HEK293 (cell line): ENCODE data around the gene NNAT.

Experiments
- CTCF ChIA-PET: fragments of 350-600 bp; formaldehyde crosslinking; extraction: SDS; loops from one replicate; lab custom pipeline; 2021; ENCODE audit warnings: antibody characterized with exemption; lab: Yijun Ruan, JAX
- POLR2A ChIA-PET: fragments of 300-600 bp; formaldehyde crosslinking; extraction: SDS; loops from one replicate; lab custom pipeline; 2020; ENCODE audit warnings: antibody characterized with exemption, inconsistent platforms; lab: Yijun Ruan, JAX
- H3K27ac ChIP-seq: fragments of 200-500 bp; sonication (Bioruptor generic); 2 replicates; pipeline ENCODE4 v1.5.1; 2014; ENCODE audit warnings: low read depth, low read length, control low read depth, inconsistent platforms; ENCODE audit errors: extremely low read depth
- H3K36me3 ChIP-seq, 2 experiments: fragments of 200-500 bp in 1 of 2; sonication (Bioruptor generic) in 1 of 2; 1 replicate in 1 of 2; 2 replicates in 1 of 2; pipeline ENCODE4 v1.5.1; 2014 to 2017; ENCODE audit warnings: inconsistent platforms in 2 of 2, low read length in 2 of 2; ENCODE audit not compliant: control insufficient read depth in 2 of 2, insufficient read depth in 1 of 2
- H3K4me1 ChIP-seq: fragments of 200-500 bp; sonication (Bioruptor generic); 2 replicates; pipeline ENCODE4 v1.5.1; 2014; ENCODE audit warnings: mild to moderate bottlenecking, low read length, inconsistent platforms; ENCODE audit not compliant: control insufficient read depth, insufficient read depth
- H3K4me3 ChIP-seq: 2 replicates; pipeline ENCODE4 v1.5.1; 2011; ENCODE audit warnings: low read depth, mild to moderate bottlenecking, control low read depth, low read length, moderate library complexity
- H3K9me3 ChIP-seq: fragments of 200-500 bp; sonication (Bioruptor generic); 2 replicates; pipeline ENCODE4 v1.5.1; 2014; ENCODE audit warnings: low read depth, low read length, inconsistent platforms; ENCODE audit not compliant: control insufficient read depth, insufficient read depth
- ATF2 ChIP-seq: fragments of 450-650 bp; formaldehyde crosslinking; IDR thresholded peaks from 2 replicates; pipeline ENCODE4 v1.5.1; 2016; ENCODE audit warnings: missing biosample characterization, missing genetic modification characterization, low read depth
- FEZF1 ChIP-seq: fragments of 450-650 bp; formaldehyde crosslinking; IDR thresholded peaks from 2 replicates; pipeline ENCODE4 v1.5.1; 2016; ENCODE audit warnings: missing biosample characterization, missing genetic modification characterization
- GLI2 ChIP-seq: fragments of 450-650 bp; formaldehyde crosslinking; IDR thresholded peaks from 2 replicates; pipeline ENCODE4; 2017; ENCODE audit warnings: missing biosample characterization, missing genetic modification characterization, low read depth, borderline replicate concordance
- KLF10 ChIP-seq: fragments of 450-650 bp; IDR thresholded peaks from 2 replicates; pipeline ENCODE4 v1.5.1; 2018; ENCODE audit warnings: missing biosample characterization, mild to moderate bottlenecking, missing genetic modification characterization
- OSR2 ChIP-seq: fragments of 450-650 bp; formaldehyde crosslinking; IDR thresholded peaks from 2 replicates; pipeline ENCODE4 v1.5.1; 2016; ENCODE audit warnings: missing biosample characterization, missing genetic modification characterization
- WT1 ChIP-seq: fragments of 450-650 bp; formaldehyde crosslinking; IDR thresholded peaks from 2 replicates; pipeline ENCODE4 v1.5.1; 2016; ENCODE audit warnings: missing biosample characterization, missing genetic modification characterization
- ZBTB8A ChIP-seq: fragments of 450-650 bp; formaldehyde crosslinking; IDR thresholded peaks from 2 replicates; pipeline ENCODE4 v1.5.1; 2016; ENCODE audit warnings: missing biosample characterization, missing genetic modification characterization
- ZNF146 ChIP-seq: fragments of 450-650 bp; formaldehyde crosslinking; IDR thresholded peaks from 2 replicates; pipeline ENCODE4 v1.5.1; 2016; ENCODE audit warnings: missing biosample characterization, missing genetic modification characterization
- ZNF202 ChIP-seq: fragments of 450-650 bp; formaldehyde crosslinking; IDR thresholded peaks from 2 replicates; pipeline ENCODE4 v1.5.1; 2016; ENCODE audit warnings: missing biosample characterization, missing genetic modification characterization, borderline replicate concordance
- ZNF211 ChIP-seq: fragments of 450-650 bp; formaldehyde crosslinking; IDR thresholded peaks from 2 replicates; pipeline ENCODE4 v1.5.1; 2016; ENCODE audit warnings: low read depth, missing biosample characterization, missing genetic modification characterization
- ZNF23 ChIP-seq: fragments of 450-650 bp; formaldehyde crosslinking; IDR thresholded peaks from 2 replicates; pipeline ENCODE4 v1.5.1; 2016; ENCODE audit warnings: missing biosample characterization, missing genetic modification characterization, borderline replicate concordance
- ZNF274 ChIP-seq, 2 experiments: fragments of 200-500 bp in 1 of 2; fragments of 450-650 bp in 1 of 2; sonication (Bioruptor generic) in 1 of 2; formaldehyde crosslinking in 1 of 2; IDR thresholded peaks; 2 replicates each; pipeline versions ENCODE4 v1.5.1 to v1.6.1; 2014 to 2016; ENCODE audit warnings: borderline replicate concordance in 1 of 2, inconsistent platforms in 1 of 2, low read length in 1 of 2, missing biosample characterization in 1 of 2, missing genetic modification characterization in 1 of 2
- ZNF302 ChIP-seq: fragments of 450-650 bp; formaldehyde crosslinking; IDR thresholded peaks from 2 replicates; pipeline ENCODE4 v1.5.1; 2016; ENCODE audit warnings: missing biosample characterization, missing genetic modification characterization, low read depth
- ZNF354C ChIP-seq: fragments of 450-650 bp; formaldehyde crosslinking; IDR thresholded peaks from 2 replicates; pipeline ENCODE4 v1.5.1; 2016; ENCODE audit warnings: missing biosample characterization, missing genetic modification characterization, low read depth, borderline replicate concordance
- ZNF362 ChIP-seq: fragments of 450-650 bp; formaldehyde crosslinking; IDR thresholded peaks from 2 replicates; pipeline ENCODE4 v1.5.1; 2016; ENCODE audit warnings: missing biosample characterization, missing genetic modification characterization
- ZNF416 ChIP-seq: fragments of 450-650 bp; formaldehyde crosslinking; IDR thresholded peaks from 2 replicates; pipeline ENCODE4 v1.5.1; 2016; ENCODE audit warnings: missing biosample characterization, missing genetic modification characterization
- ZNF548 ChIP-seq: fragments of 450-650 bp; formaldehyde crosslinking; IDR thresholded peaks from 2 replicates; pipeline ENCODE4 v1.5.1; 2016; ENCODE audit warnings: missing biosample characterization, missing genetic modification characterization
- ZNF555 ChIP-seq: fragments of 450-650 bp; formaldehyde crosslinking; conservative IDR thresholded peaks from 2 replicates; pipeline ENCODE4 v1.5.1; 2017; ENCODE audit warnings: missing biosample characterization, mild to moderate bottlenecking, missing genetic modification characterization, inconsistent platforms
- ZNF658 ChIP-seq: fragments of 450-650 bp; formaldehyde crosslinking; IDR thresholded peaks from 2 replicates; pipeline ENCODE4; 2016; ENCODE audit warnings: missing biosample characterization, missing genetic modification characterization
- ZNF704 ChIP-seq: fragments of 450-650 bp; formaldehyde crosslinking; IDR thresholded peaks from 2 replicates; pipeline ENCODE4 v1.5.1; 2016; ENCODE audit warnings: missing biosample characterization, missing genetic modification characterization
- ZSCAN4 ChIP-seq: fragments of 450-650 bp; formaldehyde crosslinking; IDR thresholded peaks from 2 replicates; pipeline ENCODE4 v1.5.1; 2017; ENCODE audit warnings: missing biosample characterization, missing genetic modification characterization
- TF ChIP-seq, protein P1 (sequence below): fragments of 450-650 bp; formaldehyde crosslinking; IDR thresholded peaks from 2 replicates; pipeline ENCODE4 v1.5.1; 2016; ENCODE audit warnings: missing biosample characterization, missing genetic modification characterization
- TF ChIP-seq, protein P2 (sequence below): fragments of 450-650 bp; formaldehyde crosslinking; IDR thresholded peaks from 2 replicates; pipeline ENCODE4 v1.5.1; 2017; ENCODE audit warnings: missing biosample characterization, missing genetic modification characterization

NNAT gene

GRCh38 chr20:37556538-37556937, 35.5 kb downstream of the NNAT start:
- CTCF ChIA-PET, result no interaction called here
- POLR2A ChIA-PET, result no interaction called here
- TF ChIP-seq ZNF302 (tag by site-specific recombination) (no peak), ZNF211 (tag by site-specific recombination) (no peak), ZSCAN4 (tag by site-specific recombination) (no peak), ZNF354C (no peak), ZBTB8A (no peak), ZNF362 (tag by site-specific recombination) (no peak), ZNF146 (tag by site-specific recombination) (no peak), KLF10 (tag by site-specific recombination) (no peak), OSR2 (tag by site-specific recombination) (no peak), ZNF274 (IDR thresholded peaks at IDR 0.05; ENCODE audit: low read length) (no peak), ZNF274 (tag by site-specific recombination; IDR thresholded peaks at IDR 0.05; ENCODE audit: borderline replicate concordance) (no peak), ZNF23 (no peak)
- TF ChIP-seq, protein P1, sequence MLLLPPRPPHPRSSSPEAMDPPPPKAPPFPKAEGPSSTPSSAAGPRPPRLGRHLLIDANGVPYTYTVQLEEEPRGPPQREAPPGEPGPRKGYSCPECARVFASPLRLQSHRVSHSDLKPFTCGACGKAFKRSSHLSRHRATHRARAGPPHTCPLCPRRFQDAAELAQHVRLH (tag by site-specific recombination), result no peak
- TF ChIP-seq, protein P2, sequence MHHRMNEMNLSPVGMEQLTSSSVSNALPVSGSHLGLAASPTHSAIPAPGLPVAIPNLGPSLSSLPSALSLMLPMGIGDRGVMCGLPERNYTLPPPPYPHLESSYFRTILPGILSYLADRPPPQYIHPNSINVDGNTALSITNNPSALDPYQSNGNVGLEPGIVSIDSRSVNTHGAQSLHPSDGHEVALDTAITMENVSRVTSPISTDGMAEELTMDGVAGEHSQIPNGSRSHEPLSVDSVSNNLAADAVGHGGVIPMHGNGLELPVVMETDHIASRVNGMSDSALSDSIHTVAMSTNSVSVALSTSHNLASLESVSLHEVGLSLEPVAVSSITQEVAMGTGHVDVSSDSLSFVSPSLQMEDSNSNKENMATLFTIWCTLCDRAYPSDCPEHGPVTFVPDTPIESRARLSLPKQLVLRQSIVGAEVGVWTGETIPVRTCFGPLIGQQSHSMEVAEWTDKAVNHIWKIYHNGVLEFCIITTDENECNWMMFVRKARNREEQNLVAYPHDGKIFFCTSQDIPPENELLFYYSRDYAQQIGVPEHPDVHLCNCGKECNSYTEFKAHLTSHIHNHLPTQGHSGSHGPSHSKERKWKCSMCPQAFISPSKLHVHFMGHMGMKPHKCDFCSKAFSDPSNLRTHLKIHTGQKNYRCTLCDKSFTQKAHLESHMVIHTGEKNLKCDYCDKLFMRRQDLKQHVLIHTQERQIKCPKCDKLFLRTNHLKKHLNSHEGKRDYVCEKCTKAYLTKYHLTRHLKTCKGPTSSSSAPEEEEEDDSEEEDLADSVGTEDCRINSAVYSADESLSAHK (tag by site-specific recombination), result no peak
- TF ChIP-seq, all 188 proteins: peak for 0
- H3K27ac ChIP-seq, result no peak overlapping the region
- no peaks in the 10 kb centered on the region for H3K4me1 ChIP-seq
- H3K9me3 ChIP-seq, result no peaks in the 10 kb centered on the region
- no peaks in the 10 kb centered on the region for H3K36me3 ChIP-seq
- H3K4me3 ChIP-seq, result no peak overlapping the region

DNA sequence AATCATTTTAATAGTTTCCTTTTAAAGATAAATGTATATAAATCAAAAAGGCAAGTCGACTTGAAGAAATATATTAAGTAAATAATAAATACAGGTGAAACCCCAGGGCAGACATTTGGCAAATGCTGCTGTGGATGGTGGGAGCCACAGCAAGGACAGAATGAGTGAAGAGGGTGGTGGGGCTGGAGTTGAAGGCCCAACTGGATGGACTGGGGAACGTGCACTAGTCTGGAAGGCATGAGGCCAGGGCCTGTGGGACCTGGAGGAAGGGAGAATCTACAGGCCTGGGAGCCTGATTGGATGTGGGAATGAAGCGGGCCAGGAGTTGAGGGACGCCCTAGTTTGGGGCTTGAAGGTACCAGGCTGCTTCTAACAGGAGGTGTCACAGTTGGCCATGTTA, 37.3 kb downstream of the NNAT start:
- Histone ChIP-seq H3K9me3 (no peaks in the 10 kb centered on the region), H3K4me1 (no peaks in the 10 kb centered on the region)
- TF ChIP-seq ATF2 (tag by site-specific recombination) (no peak), ZNF658 (tag by site-specific recombination) (no peak), ZNF202 (tag by site-specific recombination) (no peak), FEZF1 (tag by site-specific recombination) (no peak), GLI2 (tag by site-specific recombination) (no peak), ZNF416 (no peak), WT1 (tag by site-specific recombination) (no peak), ZNF704 (tag by site-specific recombination) (no peak), ZNF555 (tag by site-specific recombination) (no peak), ZNF548 (tag by site-specific recombination) (no peak)
- TF ChIP-seq, protein P1 (tag by site-specific recombination), result no peak
- TF ChIP-seq, protein P2 (tag by site-specific recombination), result no peak
- TF ChIP-seq, all 188 proteins: peak for 0
- no peak overlapping the region for H3K27ac ChIP-seq
- H3K4me3 ChIP-seq, result no peak overlapping the region
- CTCF ChIA-PET, result no interaction called here
- no peaks in the 10 kb centered on the region for H3K36me3 ChIP-seq
- POLR2A ChIA-PET, result no interaction called here
